GM19328 (cell line): ENCODE results near the gene PARL.
"Not testable (repeated sequence)": the region's sequence is repeated elsewhere in the genome, so short reads cannot be mapped to it uniquely, and the experiment has no call there.

Source experiments
- ATAC-seq: cut with Tn5 transposase; IDR thresholded peaks from one replicate; pipeline ENCODE4 v1.9.1; 2021; ENCODE audit warnings: mild to moderate bottlenecking, moderate library complexity; ENCODE audit not compliant: unreplicated experiment

PARL gene

GRCh38 chr3:183906234-183906921 lies 21.7 kb upstream of the PARL start:
- no peak for ATAC-seq

DNA sequence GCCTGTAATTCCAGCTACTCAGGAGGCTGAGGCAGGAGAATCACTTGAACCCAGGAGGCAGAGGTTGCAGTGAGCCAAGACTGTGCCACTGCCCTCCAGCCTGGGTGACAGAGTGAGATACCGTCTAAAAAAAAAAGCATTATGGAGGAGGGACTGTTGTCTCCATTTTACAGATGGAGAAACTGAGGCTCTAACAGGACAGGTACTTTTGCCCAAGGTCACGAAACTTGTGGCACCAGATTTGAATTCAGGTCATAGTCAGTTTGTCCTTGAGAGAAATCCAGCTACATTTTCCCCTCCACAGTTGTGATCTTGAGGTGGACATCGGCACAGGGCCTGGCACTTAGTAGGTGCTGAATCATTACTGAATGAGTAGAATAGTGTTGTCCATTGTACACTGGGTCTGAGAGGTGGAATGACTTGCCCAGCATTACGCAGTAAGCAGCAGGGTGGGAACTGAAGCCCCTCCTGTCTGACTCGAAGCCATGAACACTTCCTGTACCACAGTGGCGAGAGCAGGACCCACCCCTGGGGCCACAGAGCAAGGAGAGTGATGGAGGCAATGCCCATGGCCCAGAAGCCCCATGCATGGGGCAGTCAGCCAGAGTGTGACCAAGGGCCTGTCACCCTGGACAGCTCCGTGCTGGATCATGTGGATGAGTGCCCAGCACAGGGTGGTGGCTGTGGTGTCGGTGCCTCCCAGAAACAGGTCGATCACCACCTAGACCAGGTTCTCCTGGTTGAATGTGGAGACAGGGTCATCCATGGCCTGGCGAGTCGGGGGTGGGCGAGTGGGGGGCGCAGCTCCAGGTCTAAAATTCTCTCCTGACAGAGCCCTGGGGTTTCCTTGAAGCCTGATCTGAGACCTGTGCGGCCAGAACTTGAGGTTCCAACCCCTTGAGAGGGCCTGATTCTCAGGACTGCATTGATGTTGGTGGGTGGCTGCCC lies 20.4 kb upstream of the PARL start:
- ATAC-seq: no peak

DNA sequence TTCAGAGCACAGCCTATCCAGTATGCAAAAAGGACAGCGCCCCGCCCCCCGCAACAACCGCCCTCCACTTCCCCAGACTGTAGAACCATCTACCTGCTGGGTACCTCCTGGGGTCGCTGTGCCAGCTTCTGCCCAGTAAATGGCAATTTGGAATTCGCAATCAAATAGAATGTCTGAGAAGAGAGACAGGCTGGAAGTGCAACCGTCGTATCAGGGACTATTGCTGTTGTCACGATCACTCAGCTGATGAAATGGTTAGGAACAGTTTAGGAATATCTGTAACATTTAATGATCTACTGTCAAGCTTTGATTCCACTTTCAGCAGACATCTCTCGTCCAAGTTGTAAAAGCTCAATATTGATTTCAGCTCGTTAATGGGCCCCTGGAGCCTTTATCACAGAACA lies 13.3 kb upstream of the PARL start:
- no peak for ATAC-seq

- ATAC-seq: no peak
These were observed 12.9 kb upstream of the PARL start for GRCh38 chr3:183897606-183898005.

GRCh38 chr3:183896610-183897009 lies 11.9 kb upstream of the PARL start:
- ATAC-seq: no peak

- no peak for ATAC-seq
These were observed 11.5 kb upstream of the PARL start for GRCh38 chr3:183896184-183896583.

GRCh38 chr3:183895774-183896173 lies 11.1 kb upstream of the PARL start:
- ATAC-seq: no peak

GRCh38 chr3:183895296-183895695 lies 10.6 kb upstream of the PARL start:
- ATAC-seq: no peak

- ATAC-seq: no peak
These were observed 8.0 kb upstream of the PARL start for GRCh38 chr3:183892610-183893214.

DNA sequence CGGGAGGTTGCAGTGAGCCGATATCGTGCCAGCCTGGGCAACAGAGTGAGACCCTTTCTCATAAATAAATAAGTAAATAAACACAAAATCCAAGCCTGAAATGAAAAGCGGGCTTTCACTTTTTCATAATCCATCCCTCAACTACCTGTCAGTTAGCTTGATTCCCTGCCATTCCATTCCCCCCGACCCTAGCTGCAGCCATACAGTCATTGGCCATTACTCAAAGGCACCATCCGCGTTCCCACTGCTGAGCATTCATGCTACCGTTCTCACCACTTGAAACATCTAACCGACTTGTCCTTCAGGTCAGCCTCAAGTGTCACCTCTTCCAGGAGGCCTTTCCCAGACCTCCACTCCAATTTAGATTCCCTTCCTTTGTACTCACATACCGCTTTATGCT lies 1.1 kb upstream of the PARL start:
- ATAC-seq: no peak

DNA sequence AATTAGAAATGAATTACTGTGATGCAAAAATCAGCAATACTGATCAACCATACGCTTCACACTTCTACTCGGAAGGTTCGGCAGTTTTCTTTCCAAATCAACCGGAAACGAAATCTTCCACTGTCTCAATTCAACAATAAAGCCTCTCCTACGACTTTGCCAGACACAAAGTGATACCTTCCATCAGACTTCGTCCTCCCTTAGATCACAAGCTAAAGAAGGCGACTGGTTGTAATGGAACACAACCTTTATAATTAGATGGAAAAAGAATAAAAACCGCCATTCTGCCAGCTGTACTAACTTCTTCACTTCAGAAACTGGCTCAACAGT lies 618 bp downstream of the PARL start:
- ATAC-seq: no peak

GRCh38 chr3:183883291-183884096 lies 1.2 kb downstream of the PARL start:
- ATAC-seq: no peak

- ATAC-seq: no peak
These were observed 4.6 kb downstream of the PARL start for GRCh38 chr3:183880121-183880520.

DNA sequence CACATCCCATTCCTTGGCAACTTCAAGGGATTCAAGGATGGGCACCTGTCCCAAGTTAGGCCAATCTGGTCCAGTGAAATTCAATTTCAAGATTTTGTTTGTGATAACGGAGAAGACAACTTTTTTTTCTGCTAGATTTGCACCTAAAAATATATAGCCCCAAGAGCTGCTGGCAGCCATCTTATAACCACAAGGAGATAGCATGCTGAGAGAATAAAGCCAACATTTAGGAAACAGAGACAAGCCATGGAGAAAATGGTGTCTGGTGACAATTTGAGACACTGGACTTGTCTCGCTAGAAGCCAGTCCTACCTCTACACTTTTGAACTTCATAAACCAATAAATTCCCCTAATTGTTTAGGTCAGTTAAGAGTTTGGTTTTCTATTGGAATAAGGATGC lies 5.4 kb downstream of the PARL start:
- ATAC-seq: no peak

- ATAC-seq: no peak
These were observed 6.6 kb downstream of the PARL start for GRCh38 chr3:183878071-183878470.

- not testable (repeated sequence) for ATAC-seq
These were observed 7.5 kb downstream of the PARL start for GRCh38 chr3:183877227-183877626.

GRCh38 chr3:183875411-183875810 lies 9.3 kb downstream of the PARL start:
- ATAC-seq: no peak

GRCh38 chr3:183873914-183874313 lies 10.8 kb downstream of the PARL start:
- ATAC-seq: no peak

DNA sequence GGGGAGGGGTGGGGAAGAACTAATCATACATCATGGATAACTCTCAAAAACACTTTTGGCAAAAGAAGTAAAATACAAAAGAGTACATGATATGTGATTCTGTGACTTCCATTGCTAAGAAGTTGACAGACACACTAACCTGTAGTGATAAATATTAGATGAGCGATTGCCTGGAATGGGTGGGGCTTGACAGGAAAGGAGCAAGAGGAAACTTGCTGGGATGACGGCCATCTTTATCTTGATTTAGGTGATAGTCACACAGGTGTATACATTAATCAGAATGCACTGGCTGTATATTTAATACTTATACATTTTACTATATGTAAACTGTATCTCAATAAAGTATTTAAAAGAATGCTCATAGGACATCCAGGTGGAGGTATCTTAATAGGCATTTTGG lies 13.1 kb downstream of the PARL start:
- ATAC-seq: no peak

GRCh38 chr3:183870563-183870962 lies 14.1 kb downstream of the PARL start:
- ATAC-seq: no peak

DNA sequence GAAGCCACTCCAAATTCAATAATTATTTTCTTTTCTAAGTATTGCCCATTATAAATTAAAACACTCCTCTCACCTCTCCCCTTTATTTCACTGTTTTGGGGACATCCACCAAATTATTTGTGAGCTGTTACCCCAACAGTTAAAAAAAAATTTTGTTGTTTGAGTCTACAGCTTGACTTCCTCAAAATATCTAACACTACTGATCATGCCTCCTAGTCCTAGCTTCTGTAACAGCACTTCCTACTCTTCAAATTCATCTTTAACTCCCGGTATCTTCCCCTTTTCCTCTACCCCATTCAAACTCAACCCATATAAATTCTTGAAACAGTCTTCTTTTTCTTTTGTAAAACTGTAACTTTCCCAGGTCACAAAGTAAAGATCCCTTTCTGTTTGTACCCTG lies 15.9 kb downstream of the PARL start:
- no peak for ATAC-seq
